IMR-90 (cell line): ENCODE data around the gene REC114. TPM values are rescaled to one million over a fixed set of nuclear protein-coding genes. Genes with fewer than 3 reads are reported as not detected.
A peak's percentile ranks its signal among the peaks of the same experiment; 100 is the strongest.

ENCODE experiments used
- ATAC-seq: fragments of 200-7000 bp; cut with Tn5 transposase; 2 replicates; pipeline ENCODE4 v1.9.1; 2020; ENCODE audit warnings: low read depth, mild to moderate bottlenecking, moderate library complexity
- BruUV-seq: library from RNA; stranded (reverse); fragments of 400-500 nt; replicated peaks from 2 replicates; lab custom pipeline; 2021; lab: Mats Ljungman, UMichigan
- CTCF ChIA-PET: fragments of 300-600 bp; formaldehyde crosslinking; extraction: SDS; loops from one replicate; lab custom pipeline; 2021; ENCODE audit warnings: antibody characterized with exemption; lab: Yijun Ruan, JAX
- POLR2A ChIA-PET: fragments of 300-600 bp; sonication (Branson Sonifier 250); formaldehyde crosslinking; loops from one replicate; lab custom pipeline; 2022; ENCODE audit warnings: antibody characterized with exemption; ENCODE audit not compliant: unreplicated experiment; lab: Charles Lee
- DNase-seq: peaks from one replicate; pipeline ENCODE4 v3.0.0; 2013
- H2AFZ ChIP-seq: replicated peaks from 2 replicates; pipeline ENCODE3; 2013; ENCODE audit warnings: low read length, mild to moderate bottlenecking; ENCODE audit not compliant: poor library complexity
- H2AK5ac ChIP-seq: 2 replicates; pipeline ENCODE4 v1.6.1; 2013; ENCODE audit warnings: low read depth, low read length, inconsistent platforms
- H2AK9ac ChIP-seq: replicated peaks from 2 replicates; pipeline ENCODE3; 2013; ENCODE audit warnings: mild to moderate bottlenecking, low read depth, low read length, moderate library complexity; ENCODE audit not compliant: poor library complexity
- H2BK120ac ChIP-seq: 2 replicates; pipeline ENCODE4 v1.6.1; 2013; ENCODE audit warnings: low read depth, low read length, inconsistent platforms
- H2BK15ac ChIP-seq: 3 replicates; pipeline ENCODE4 v1.6.1; 2013; ENCODE audit warnings: low read depth, low read length, inconsistent platforms
- H2BK20ac ChIP-seq: 2 replicates; pipeline ENCODE4 v1.6.1; 2013; ENCODE audit warnings: low read depth, mild to moderate bottlenecking, inconsistent platforms, low read length, moderate library complexity
- H2BK5ac ChIP-seq: 2 replicates; pipeline ENCODE4 v1.6.1; 2013; ENCODE audit warnings: mild to moderate bottlenecking, low read depth, low read length, inconsistent platforms; ENCODE audit not compliant: poor library complexity, severe bottlenecking
- H3K14ac ChIP-seq: replicated peaks from 2 replicates; pipeline ENCODE4 v1.6.1; 2013; ENCODE audit warnings: low read depth, low read length, inconsistent platforms
- H3K18ac ChIP-seq: 2 replicates; pipeline ENCODE4 v1.6.1; 2013; ENCODE audit warnings: low read depth, low read length, control low read depth
- H3K23ac ChIP-seq: 2 replicates; pipeline ENCODE4 v1.6.1; 2013; ENCODE audit warnings: low read depth, low read length, inconsistent platforms
- H3K27ac ChIP-seq: 2 replicates; pipeline ENCODE4 v1.5.1; 2013; ENCODE audit warnings: mild to moderate bottlenecking, control low read depth, low read length; ENCODE audit not compliant: insufficient read depth
- H3K27me3 ChIP-seq: 2 replicates; pipeline ENCODE4 v1.6.1; 2013; ENCODE audit warnings: low read length; ENCODE audit not compliant: control insufficient read depth, insufficient read depth
- H3K36me3 ChIP-seq: 2 replicates; pipeline ENCODE4 v1.6.1; 2013; ENCODE audit warnings: low read length, mixed read lengths; ENCODE audit not compliant: control insufficient read depth, insufficient read depth
- H3K4ac ChIP-seq: 2 replicates; pipeline ENCODE4 v1.6.1; 2013; ENCODE audit warnings: low read depth, low read length, inconsistent platforms
- H3K4me1 ChIP-seq: 2 replicates; pipeline ENCODE4 v1.6.1; 2013; ENCODE audit warnings: low read length, mixed read lengths; ENCODE audit not compliant: control insufficient read depth, insufficient read depth
- H3K4me2 ChIP-seq: 2 replicates; pipeline ENCODE4 v1.6.1; 2013; ENCODE audit warnings: low read depth, mild to moderate bottlenecking, control low read depth, low read length, moderate library complexity
- H3K4me3 ChIP-seq: 2 replicates; pipeline ENCODE4 v1.5.1; 2013; ENCODE audit warnings: low read depth, mild to moderate bottlenecking, control low read depth, low read length, moderate library complexity; ENCODE audit not compliant: insufficient read depth
- H3K56ac ChIP-seq: 2 replicates; pipeline ENCODE4 v1.6.1; 2013; ENCODE audit warnings: low read length, inconsistent platforms; ENCODE audit not compliant: insufficient read depth; ENCODE audit errors: extremely low read depth
- H3K79me1 ChIP-seq, 2 experiments: 2 replicates each; pipeline ENCODE4 v1.6.1; 2013; ENCODE audit warnings: low read length in 2 of 2, inconsistent platforms in 1 of 2, low read depth in 1 of 2
- H3K9ac ChIP-seq: 2 replicates; pipeline ENCODE4 v1.6.1; 2013; ENCODE audit warnings: low read depth, low read length, control low read depth
- H3K9me1 ChIP-seq: 2 replicates; pipeline ENCODE4 v1.6.1; 2013; ENCODE audit warnings: low read length, inconsistent platforms; ENCODE audit not compliant: insufficient read depth
- H3K9me3 ChIP-seq: 2 replicates; pipeline ENCODE4 v1.6.1; 2013; ENCODE audit warnings: low read length; ENCODE audit not compliant: control insufficient read depth, insufficient read depth
- H4K20me1 ChIP-seq: 2 replicates; pipeline ENCODE4 v1.6.1; 2013; ENCODE audit warnings: low read length, inconsistent platforms; ENCODE audit not compliant: insufficient read depth
- H4K5ac ChIP-seq: 2 replicates; pipeline ENCODE4 v1.6.1; 2013; ENCODE audit warnings: mild to moderate bottlenecking, low read depth, low read length, control low read depth
- H4K8ac ChIP-seq, 2 experiments: 2 replicates each; pipeline ENCODE4 v1.6.1; 2013; ENCODE audit warnings: low read depth in 2 of 2, low read length in 2 of 2, control low read depth in 1 of 2, inconsistent platforms in 1 of 2
- H4K91ac ChIP-seq: 2 replicates; pipeline ENCODE4 v1.6.1; 2013; ENCODE audit warnings: low read depth, low read length, inconsistent platforms; ENCODE audit not compliant: insufficient read depth
- BHLHE40 ChIP-seq: fragments of 150-350 bp; IDR thresholded peaks from 2 replicates; pipeline ENCODE4 v1.6.1; 2016; ENCODE audit warnings: mild to moderate bottlenecking, low read depth, low read length
- CEBPB ChIP-seq: IDR thresholded peaks from 2 replicates; pipeline ENCODE4 v1.6.1; 2012; ENCODE audit warnings: low read depth, low read length, improper control_type of control experiment
- CHD1 ChIP-seq: IDR thresholded peaks from 2 replicates; pipeline ENCODE4 v1.6.1; 2012; ENCODE audit warnings: low read depth, low read length, improper control_type of control experiment
- ELK1 ChIP-seq: fragments of 150-350 bp; IDR thresholded peaks from 2 replicates; pipeline ENCODE4 v1.6.1; 2016; ENCODE audit warnings: low read depth, mild to moderate bottlenecking, low read length, moderate library complexity, borderline replicate concordance
- FOS ChIP-seq: fragments of 150-350 bp; IDR thresholded peaks from 2 replicates; pipeline ENCODE4 v1.6.1; 2016; ENCODE audit warnings: low read depth, low read length
- MAFK ChIP-seq: IDR thresholded peaks from 2 replicates; pipeline ENCODE4 v1.6.1; 2012; ENCODE audit warnings: low read depth, low read length, improper control_type of control experiment
- MAZ ChIP-seq: IDR thresholded peaks from 2 replicates; pipeline ENCODE4 v1.6.1; 2012; ENCODE audit warnings: low read depth, mild to moderate bottlenecking, low read length, improper control_type of control experiment, moderate library complexity, borderline replicate concordance
- MXI1 ChIP-seq: IDR thresholded peaks from 2 replicates; pipeline ENCODE4 v1.6.1; 2012; ENCODE audit warnings: low read depth, mild to moderate bottlenecking, low read length, moderate library complexity, borderline replicate concordance
- NFE2L2 ChIP-seq: fragments of 150-350 bp; IDR thresholded peaks from 2 replicates; pipeline ENCODE4 v1.6.1; 2016; ENCODE audit warnings: low read depth, mild to moderate bottlenecking, low read length
- POLR2A ChIP-seq: IDR thresholded peaks from 2 replicates; pipeline ENCODE4 v1.6.1; 2012; ENCODE audit warnings: mild to moderate bottlenecking, low read depth, low read length
- RAD21 ChIP-seq: IDR thresholded peaks from 2 replicates; pipeline ENCODE4 v1.6.1; 2012; ENCODE audit warnings: low read length, improper control_type of control experiment
- RCOR1 ChIP-seq: IDR thresholded peaks from 2 replicates; pipeline ENCODE4 v1.6.1; 2012; ENCODE audit warnings: mild to moderate bottlenecking, low read length, improper control_type of control experiment; ENCODE audit not compliant: insufficient replicate concordance
- RFX5 ChIP-seq: IDR thresholded peaks from 2 replicates; pipeline ENCODE4 v1.8.0; 2012; ENCODE audit warnings: low read depth, mild to moderate bottlenecking, low read length, moderate library complexity
- SMC3 ChIP-seq: fragments of 150-350 bp; IDR thresholded peaks from 2 replicates; pipeline ENCODE4 v1.6.1; 2016; ENCODE audit warnings: low read depth, mild to moderate bottlenecking, antibody characterized with exemption, low read length, moderate library complexity
- WGBS, 2 experiments: methylation state at CpG; one replicate each; pipeline versions ENCODE4 v1.1.5 to v1.1.7; 2013; ENCODE audit warnings: missing lambda C conversion rate in 2 of 2; ENCODE audit not compliant: insufficient read length in 1 of 2; ENCODE audit errors: extremely low coverage in 2 of 2; 5-methylcytosine and 5-hydroxymethylcytosine counted together
- dilution Hi-C: fragments of 300-500 bp; cut with HindIII; formaldehyde crosslinking; loops from one replicate; pipeline ENCODE4 v1.14.3; 2018; ENCODE audit warnings: low sequenced_read_pairs; ENCODE audit not compliant: unreplicated experiment
- in situ Hi-C: fragments of 300-500 bp; cut with MboI; formaldehyde crosslinking; loops from 3 replicates; pipeline ENCODE4 v1.14.3; 2019; ENCODE audit warnings: low sequenced_read_pairs, inconsistent platforms, mixed read lengths
- intact Hi-C: fragments of 100-400 bp; cut with micrococcal nuclease; formaldehyde crosslinking; loops from 2 replicates; pipeline ENCODE4 v1.10.0; 2022
- polyA plus RNA-seq, 3 experiments: library from polyadenylated mRNA; depleted of rRNA; stranded (reverse); fragments of >200 nt; gene quantifications; 2 replicates each; pipeline ENCODE4 v1.2.3, GENCODE V29; 2012; ENCODE audit warnings: low replicate concordance in 1 of 3
- total RNA-seq: library from RNA; depleted of rRNA; stranded (reverse); fragments of >200 nt; gene quantifications from 2 replicates; pipeline ENCODE4 v1.2.3, GENCODE V29; 2012
- TF ChIP-seq, protein P1 (sequence below): conservative IDR thresholded peaks from 2 replicates; pipeline ENCODE4 v1.5.1; 2012; ENCODE audit warnings: mild to moderate bottlenecking, low read depth, low read length, improper control_type of control experiment

Gene REC114
- total and polyA plus RNA-seq, 2 of the 4 experiments (the other 2 are of a cell fraction) = not detected

GRCh38 chr15:73569361-73569760, 126.4 kb downstream of the REC114 start:
- no peak overlapping the region for H2AK9ac ChIP-seq
- H3K36me3 ChIP-seq = peaks cover 47% of the 10 kb centered on the region
- H2BK15ac ChIP-seq = no peak overlapping the region
- intact Hi-C loops (no loop called here), dilution Hi-C loops (no loop called here), in situ Hi-C loops (no loop called here)
- H3K9me3 ChIP-seq = no peaks in the 10 kb centered on the region
- peak overlapping the region; percentile 7; the same call in 1 of the 2 replicates for H3K23ac ChIP-seq
- BruUV-seq = no TSS peak
- CTCF ChIA-PET = no interaction called here
- H2BK20ac ChIP-seq = no peak overlapping the region
- H3K4ac ChIP-seq = no peak overlapping the region
- TF ChIP-seq CHD1 (no peak), ELK1 (no peak), NFE2L2 (no peak), MAFK (no peak), RAD21 (no peak), CEBPB (no peak), FOS (no peak), POLR2A (no peak), MXI1 (no peak), RFX5 (no peak), MAZ (no peak), RCOR1 (no peak), BHLHE40 (no peak), SMC3 (no peak)
- TF ChIP-seq, protein P1, sequence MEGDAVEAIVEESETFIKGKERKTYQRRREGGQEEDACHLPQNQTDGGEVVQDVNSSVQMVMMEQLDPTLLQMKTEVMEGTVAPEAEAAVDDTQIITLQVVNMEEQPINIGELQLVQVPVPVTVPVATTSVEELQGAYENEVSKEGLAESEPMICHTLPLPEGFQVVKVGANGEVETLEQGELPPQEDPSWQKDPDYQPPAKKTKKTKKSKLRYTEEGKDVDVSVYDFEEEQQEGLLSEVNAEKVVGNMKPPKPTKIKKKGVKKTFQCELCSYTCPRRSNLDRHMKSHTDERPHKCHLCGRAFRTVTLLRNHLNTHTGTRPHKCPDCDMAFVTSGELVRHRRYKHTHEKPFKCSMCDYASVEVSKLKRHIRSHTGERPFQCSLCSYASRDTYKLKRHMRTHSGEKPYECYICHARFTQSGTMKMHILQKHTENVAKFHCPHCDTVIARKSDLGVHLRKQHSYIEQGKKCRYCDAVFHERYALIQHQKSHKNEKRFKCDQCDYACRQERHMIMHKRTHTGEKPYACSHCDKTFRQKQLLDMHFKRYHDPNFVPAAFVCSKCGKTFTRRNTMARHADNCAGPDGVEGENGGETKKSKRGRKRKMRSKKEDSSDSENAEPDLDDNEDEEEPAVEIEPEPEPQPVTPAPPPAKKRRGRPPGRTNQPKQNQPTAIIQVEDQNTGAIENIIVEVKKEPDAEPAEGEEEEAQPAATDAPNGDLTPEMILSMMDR = no peak
- peaks cover 23% of the 10 kb centered on the region for H4K20me1 ChIP-seq
- peaks cover 4% of the 10 kb centered on the region; the same call in 1 of the 2 replicates for H3K9me1 ChIP-seq
- no peak overlapping the region for H3K4me3 ChIP-seq
- no peak overlapping the region for H4K8ac ChIP-seq
- H3K79me1 ChIP-seq = peaks cover 20 to 55% of the 10 kb centered on the region in 2 experiments
- no peak overlapping the region for H3K14ac ChIP-seq
- H3K56ac ChIP-seq = no peak overlapping the region
- H3K4me1 ChIP-seq = peaks cover 12% of the 10 kb centered on the region
- no peak overlapping the region for H2AK5ac ChIP-seq
- H3K9ac ChIP-seq = no peak overlapping the region
- no peak overlapping the region for H2AFZ ChIP-seq
- POLR2A ChIA-PET = no interaction called here
- no peak overlapping the region for H3K27ac ChIP-seq
- no peak for DNase-seq
- H2BK5ac ChIP-seq = no peak overlapping the region
- no peak overlapping the region for H3K18ac ChIP-seq
- no peak overlapping the region for H3K4me2 ChIP-seq
- no peak overlapping the region for H4K91ac ChIP-seq
- no peak overlapping the region for H2BK120ac ChIP-seq
- no peak overlapping the region for H4K5ac ChIP-seq
- WGBS, 2 experiments = 100% methylated on average over 1 of the region's 3 CpGs; no CpG with 5 or more reads in 1 of the 2 experiments
- no peaks in the 10 kb centered on the region for H3K27me3 ChIP-seq
- ATAC-seq = no peak
